HG02885 (cell line): Measurements from ENCODE around the gene SYNJ2BP.
"Not testable (repeated sequence)": the region's sequence is repeated elsewhere in the genome, so short reads cannot be mapped to it uniquely, and the experiment has no call there.

Experiments
- ATAC-seq: cut with Tn5 transposase; IDR thresholded peaks from one replicate; pipeline ENCODE4 v1.9.1; 2021; ENCODE audit warnings: mild to moderate bottlenecking; ENCODE audit not compliant: unreplicated experiment, poor library complexity

SYNJ2BP gene

GRCh38 chr14:70416725-70417349, at the start of gene SYNJ2BP:
Gene SYNJ2BP (minus strand): TSS chr14:70417090. CDS start chr14:70416963, 127 bp downstream.
- ATAC-seq = peak; percentile 63

- no peak for ATAC-seq
These were observed 37.8 kb upstream of the SYNJ2BP start for GRCh38 chr14:70454731-70455130.

GRCh38 chr14:70451874-70452273, 35.0 kb upstream of the SYNJ2BP start, which contains the start of gene ADAM21:
Gene ADAM21 (plus strand): TSS chr14:70452174. CDS start chr14:70457500, 5,326 bp downstream.
- no peak for ATAC-seq

GRCh38 chr14:70448633-70449340, 31.9 kb upstream of the SYNJ2BP start:
- no peak for ATAC-seq

- ATAC-seq = no peak
These were observed 25.9 kb upstream of the SYNJ2BP start for GRCh38 chr14:70442750-70443149.

GRCh38 chr14:70441641-70442040, 24.8 kb upstream of the SYNJ2BP start:
- no peak for ATAC-seq

GRCh38 chr14:70436867-70437266, 20.0 kb upstream of the SYNJ2BP start:
- no peak for ATAC-seq

GRCh38 chr14:70426555-70426954, 9.7 kb upstream of the SYNJ2BP start:
- not testable (repeated sequence) for ATAC-seq

- no peak for ATAC-seq
These were observed 8.5 kb upstream of the SYNJ2BP start for GRCh38 chr14:70425354-70425753.

- no peak for ATAC-seq
These were observed 5.6 kb upstream of the SYNJ2BP start for GRCh38 chr14:70422538-70422937.

GRCh38 chr14:70419270-70419931, 2.5 kb upstream of the SYNJ2BP start:
- not testable (repeated sequence) for ATAC-seq

- ATAC-seq = peak; percentile 18
These were observed 559 bp downstream of the SYNJ2BP start for GRCh38 chr14:70416338-70416724.

GRCh38 chr14:70415788-70416187, 1.1 kb downstream of the SYNJ2BP start:
- no peak for ATAC-seq

GRCh38 chr14:70407621-70408020, 9.3 kb downstream of the SYNJ2BP start:
- ATAC-seq = no peak

- ATAC-seq = not testable (repeated sequence)
These were observed 10.7 kb downstream of the SYNJ2BP start for GRCh38 chr14:70406216-70406615.

GRCh38 chr14:70403335-70403734, 13.6 kb downstream of the SYNJ2BP start:
- not testable (repeated sequence) for ATAC-seq

- no peak for ATAC-seq
These were observed 15.2 kb downstream of the SYNJ2BP start for GRCh38 chr14:70401643-70402042.

GRCh38 chr14:70398706-70399431, 18.0 kb downstream of the SYNJ2BP start:
- no peak for ATAC-seq

- no peak for ATAC-seq
These were observed 18.6 kb downstream of the SYNJ2BP start for GRCh38 chr14:70398280-70398679.

GRCh38 chr14:70397746-70398145, 19.1 kb downstream of the SYNJ2BP start:
- no peak for ATAC-seq
